ENCODE results near the gene ZNF57.
"Not testable (repeated sequence)": the region's sequence is repeated elsewhere in the genome, so short reads cannot be mapped to it uniquely, and the experiment has no call there.

Gene ZNF57

DNA sequence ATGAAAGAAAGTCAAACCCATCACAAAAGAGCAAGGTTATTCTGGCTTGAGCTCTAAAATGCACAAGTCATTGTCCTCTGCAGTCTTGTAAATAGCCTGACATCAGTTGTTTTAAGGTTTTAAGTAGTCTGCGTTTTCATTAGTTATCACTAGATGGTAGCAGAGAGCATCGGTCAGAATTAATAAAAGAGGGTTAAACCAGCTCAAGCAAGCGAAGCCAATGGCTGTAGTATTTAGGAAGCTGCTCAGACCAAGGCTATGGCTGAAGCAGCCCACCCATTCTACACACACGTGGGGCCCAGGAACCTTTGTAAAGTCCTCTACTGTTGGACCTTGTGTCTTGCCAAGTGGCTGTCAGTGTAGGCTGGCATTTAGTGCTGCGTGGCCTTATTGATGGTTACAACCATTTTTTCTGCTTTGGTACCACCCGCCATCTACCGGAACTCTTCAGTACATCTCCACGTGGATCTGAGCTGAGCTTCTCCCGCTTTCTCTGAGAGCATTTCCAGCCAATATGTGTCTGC is 13.3 kb upstream of the ZNF57 start (continued):
- TF ChIP-seq, protein P1, sequence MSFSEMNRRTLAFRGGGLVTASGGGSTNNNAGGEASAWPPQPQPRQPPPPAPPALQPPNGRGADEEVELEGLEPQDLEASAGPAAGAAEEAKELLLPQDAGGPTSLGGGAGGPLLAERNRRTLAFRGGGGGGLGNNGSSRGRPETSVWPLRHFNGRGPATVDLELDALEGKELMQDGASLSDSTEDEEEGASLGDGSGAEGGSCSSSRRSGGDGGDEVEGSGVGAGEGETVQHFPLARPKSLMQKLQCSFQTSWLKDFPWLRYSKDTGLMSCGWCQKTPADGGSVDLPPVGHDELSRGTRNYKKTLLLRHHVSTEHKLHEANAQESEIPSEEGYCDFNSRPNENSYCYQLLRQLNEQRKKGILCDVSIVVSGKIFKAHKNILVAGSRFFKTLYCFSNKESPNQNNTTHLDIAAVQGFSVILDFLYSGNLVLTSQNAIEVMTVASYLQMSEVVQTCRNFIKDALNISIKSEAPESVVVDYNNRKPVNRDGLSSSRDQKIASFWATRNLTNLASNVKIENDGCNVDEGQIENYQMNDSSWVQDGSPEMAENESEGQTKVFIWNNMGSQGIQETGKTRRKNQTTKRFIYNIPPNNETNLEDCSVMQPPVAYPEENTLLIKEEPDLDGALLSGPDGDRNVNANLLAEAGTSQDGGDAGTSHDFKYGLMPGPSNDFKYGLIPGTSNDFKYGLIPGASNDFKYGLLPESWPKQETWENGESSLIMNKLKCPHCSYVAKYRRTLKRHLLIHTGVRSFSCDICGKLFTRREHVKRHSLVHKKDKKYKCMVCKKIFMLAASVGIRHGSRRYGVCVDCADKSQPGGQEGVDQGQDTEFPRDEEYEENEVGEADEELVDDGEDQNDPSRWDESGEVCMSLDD (tag by site-specific recombination; IDR thresholded peaks at IDR 0.05) = no peak
- TF ChIP-seq TRIM28 (IDR thresholded peaks at IDR 0.05; ENCODE audit: borderline replicate concordance, low read length) = 0 out of 2 replicates have a peak, but pooled peaks have one; percentile 22

DNA sequence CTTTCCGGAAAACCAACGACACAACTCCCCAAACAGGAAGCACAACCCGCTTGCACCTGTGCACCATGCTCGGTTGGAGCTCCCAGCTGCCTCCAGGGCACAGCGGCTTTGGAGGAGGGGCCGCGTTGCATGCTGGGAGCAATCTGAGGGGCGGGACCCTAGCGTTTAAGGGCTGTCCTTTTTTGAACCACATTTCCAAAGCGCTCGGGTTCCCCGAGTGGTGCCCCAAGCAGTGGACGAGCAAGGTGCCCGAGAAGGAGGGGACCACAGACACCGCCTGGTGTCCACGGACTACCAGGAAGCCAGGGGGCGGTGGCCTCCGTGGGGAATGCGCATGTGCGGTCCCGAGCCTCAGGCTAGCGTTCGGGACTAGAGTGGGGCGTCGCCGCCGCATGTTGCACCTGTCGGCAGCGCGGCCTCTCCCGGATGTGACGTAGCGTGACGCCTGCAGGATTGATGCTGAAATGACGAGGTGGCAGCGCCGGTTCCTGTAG is 11.9 kb upstream of the ZNF57 start:
- Histone ChIP-seq H3K4me1 (ENCODE audit: control insufficient read depth, insufficient read depth, low read length) (no peaks in the 10 kb centered on the region), H3K36me3 (ENCODE audit: control insufficient read depth in 2 of 2, insufficient read depth in 1 of 2, low read length in 2 of 2) (no peaks in the 10 kb centered on the region), H3K9me3 (ENCODE audit: control insufficient read depth, insufficient read depth, low read depth, low read length) (no peaks in the 10 kb centered on the region), H3K4me3 (ENCODE audit: low read depth, low read length) (no peak overlapping the region), H3K27ac (ENCODE audit: extremely low read depth, low read depth, low read length) (no peak overlapping the region)
- no peak for TF ChIP-seq ZNF174 (tag by site-specific recombination; IDR thresholded peaks at IDR 0.05)
- no peak for TF ChIP-seq ZNF391 (tag by site-specific recombination; IDR thresholded peaks at IDR 0.05; ENCODE audit: borderline replicate concordance, low read depth)
- no peak for TF ChIP-seq ZNF202 (tag by site-specific recombination; IDR thresholded peaks at IDR 0.05; ENCODE audit: borderline replicate concordance)
- TF ChIP-seq ZNF169 (tag by site-specific recombination; IDR thresholded peaks at IDR 0.05) = no peak
- no peak for TF ChIP-seq IKZF3 (tag by site-specific recombination; IDR thresholded peaks at IDR 0.05)
- TF ChIP-seq, protein P2, sequence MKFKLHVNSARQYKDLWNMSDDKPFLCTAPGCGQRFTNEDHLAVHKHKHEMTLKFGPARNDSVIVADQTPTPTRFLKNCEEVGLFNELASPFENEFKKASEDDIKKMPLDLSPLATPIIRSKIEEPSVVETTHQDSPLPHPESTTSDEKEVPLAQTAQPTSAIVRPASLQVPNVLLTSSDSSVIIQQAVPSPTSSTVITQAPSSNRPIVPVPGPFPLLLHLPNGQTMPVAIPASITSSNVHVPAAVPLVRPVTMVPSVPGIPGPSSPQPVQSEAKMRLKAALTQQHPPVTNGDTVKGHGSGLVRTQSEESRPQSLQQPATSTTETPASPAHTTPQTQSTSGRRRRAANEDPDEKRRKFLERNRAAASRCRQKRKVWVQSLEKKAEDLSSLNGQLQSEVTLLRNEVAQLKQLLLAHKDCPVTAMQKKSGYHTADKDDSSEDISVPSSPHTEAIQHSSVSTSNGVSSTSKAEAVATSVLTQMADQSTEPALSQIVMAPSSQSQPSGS (tag by site-specific recombination; IDR thresholded peaks at IDR 0.05; ENCODE audit: low read depth) = no peak
- no peak for TF ChIP-seq ZNF138 (tag by site-specific recombination; IDR thresholded peaks at IDR 0.05; ENCODE audit: borderline replicate concordance)
- TF ChIP-seq ZNF510 (tag by site-specific recombination; IDR thresholded peaks at IDR 0.05; ENCODE audit: insufficient replicate concordance) = no peak
- no peak for TF ChIP-seq ZNF549 (tag by site-specific recombination; IDR thresholded peaks at IDR 0.05)
- TF ChIP-seq, protein P3, sequence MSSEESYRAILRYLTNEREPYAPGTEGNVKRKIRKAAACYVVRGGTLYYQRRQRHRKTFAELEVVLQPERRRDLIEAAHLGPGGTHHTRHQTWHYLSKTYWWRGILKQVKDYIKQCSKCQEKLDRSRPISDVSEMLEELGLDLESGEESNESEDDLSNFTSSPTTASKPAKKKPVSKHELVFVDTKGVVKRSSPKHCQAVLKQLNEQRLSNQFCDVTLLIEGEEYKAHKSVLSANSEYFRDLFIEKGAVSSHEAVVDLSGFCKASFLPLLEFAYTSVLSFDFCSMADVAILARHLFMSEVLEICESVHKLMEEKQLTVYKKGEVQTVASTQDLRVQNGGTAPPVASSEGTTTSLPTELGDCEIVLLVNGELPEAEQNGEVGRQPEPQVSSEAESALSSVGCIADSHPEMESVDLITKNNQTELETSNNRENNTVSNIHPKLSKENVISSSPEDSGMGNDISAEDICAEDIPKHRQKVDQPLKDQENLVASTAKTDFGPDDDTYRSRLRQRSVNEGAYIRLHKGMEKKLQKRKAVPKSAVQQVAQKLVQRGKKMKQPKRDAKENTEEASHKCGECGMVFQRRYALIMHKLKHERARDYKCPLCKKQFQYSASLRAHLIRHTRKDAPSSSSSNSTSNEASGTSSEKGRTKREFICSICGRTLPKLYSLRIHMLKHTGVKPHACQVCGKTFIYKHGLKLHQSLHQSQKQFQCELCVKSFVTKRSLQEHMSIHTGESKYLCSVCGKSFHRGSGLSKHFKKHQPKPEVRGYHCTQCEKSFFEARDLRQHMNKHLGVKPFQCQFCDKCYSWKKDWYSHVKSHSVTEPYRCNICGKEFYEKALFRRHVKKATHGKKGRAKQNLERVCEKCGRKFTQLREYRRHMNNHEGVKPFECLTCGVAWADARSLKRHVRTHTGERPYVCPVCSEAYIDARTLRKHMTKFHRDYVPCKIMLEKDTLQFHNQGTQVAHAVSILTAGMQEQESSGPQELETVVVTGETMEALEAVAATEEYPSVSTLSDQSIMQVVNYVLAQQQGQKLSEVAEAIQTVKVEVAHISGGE (tag by site-specific recombination; conservative IDR thresholded peaks at IDR 0.05; ENCODE audit: low read depth) = no peak
- TF ChIP-seq ZNF155 (tag by site-specific recombination; IDR thresholded peaks at IDR 0.05) = no peak
- no peak for TF ChIP-seq ZNF529 (tag by site-specific recombination; IDR thresholded peaks at IDR 0.05; ENCODE audit: insufficient replicate concordance)
- no peak for TF ChIP-seq ZNF2 (tag by site-specific recombination; IDR thresholded peaks at IDR 0.05)
- TF ChIP-seq ZBTB7A (tag by site-specific recombination; IDR thresholded peaks at IDR 0.05; ENCODE audit: low read depth) = no peak
- no peak for TF ChIP-seq ZNF140 (tag by site-specific recombination; IDR thresholded peaks at IDR 0.05)
- TF ChIP-seq HOXC10 (CRISPR knock-in tag; IDR thresholded peaks at IDR 0.05) = no peak
- TF ChIP-seq ZNF707 (tag by site-specific recombination; IDR thresholded peaks at IDR 0.05) = no peak
- CTCF ChIA-PET = interaction anchor here (0.6 to 2.6 kb wide), 5 partner anchors 35 to 240 kb away, joined by 3 to 11 read pairs (median 5); no protein-coding TSS in a partner anchor
- POLR2A ChIA-PET = no interaction called here

DNA sequence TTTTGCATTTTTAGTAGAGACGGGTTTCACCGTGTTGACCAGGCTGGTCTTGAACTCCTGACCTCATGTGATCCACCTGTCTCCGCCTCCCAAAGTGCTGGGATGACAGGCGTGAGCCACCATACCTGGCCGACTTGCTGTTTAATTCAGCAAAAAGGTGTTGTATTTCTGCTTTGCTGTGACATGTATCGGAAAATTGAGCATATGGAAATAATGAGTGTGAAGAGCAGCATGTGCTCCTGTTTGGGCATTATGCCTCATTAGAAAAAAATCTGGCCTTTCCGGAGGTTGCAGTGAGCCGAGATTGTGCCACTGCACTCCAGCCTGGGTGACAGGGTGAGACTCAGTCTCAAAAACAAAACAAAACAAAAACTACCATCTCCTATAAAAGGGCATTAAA is 10.2 kb upstream of the ZNF57 start:
- POLR2A ChIA-PET = interaction anchor here (1.1 kb wide), 1 partner anchor 10 kb away, joined by 3 read pairs; the partner anchor contains the start of gene ZNF57
- H3K36me3 ChIP-seq (ENCODE audit: control insufficient read depth in 2 of 2, insufficient read depth in 1 of 2, low read length in 2 of 2) = not testable (repeated sequence)

More for the DNA sequence above, 10.2 kb upstream of the ZNF57 start:
- not testable (repeated sequence) for H3K4me3 ChIP-seq (ENCODE audit: low read depth, low read length); H3K27ac ChIP-seq (ENCODE audit: extremely low read depth, low read depth, low read length); H3K9me3 ChIP-seq (ENCODE audit: control insufficient read depth, insufficient read depth, low read depth, low read length); H3K4me1 ChIP-seq (ENCODE audit: control insufficient read depth, insufficient read depth, low read length)
- CTCF ChIA-PET = interaction anchor here (0.5 kb wide), 1 partner anchor 50 kb away, joined by 4 read pairs; no protein-coding TSS in a partner anchor
